Activated naive CD4-positive, alpha-beta T cell treated with anti-CD3 and anti-CD28 coated beads, Interleukin-2, amount 50 U/mL, for 72 hours (primary cell): Measurements from ENCODE around the gene VMO1. TPM values are rescaled to one million over a fixed set of nuclear protein-coding genes. Genes with fewer than 3 reads are reported as not detected.

Experiments
- ATAC-seq, 2 donors: fragments of 150-1000 bp; cut with Tn5 transposase; 2 replicates each; pipeline ENCODE4 v1.10.0; 2021; ENCODE audit warnings: mild to moderate bottlenecking in 2 of 2, moderate library complexity in 2 of 2
- DNase-seq, 2 donors: peaks; one replicate each; pipeline ENCODE4 v3.0.0; 2021 to 2022; ENCODE audit warnings: low spot score in 2 of 2
- H3K27ac Mint-ChIP-seq, 2 donors: one replicate each; pipeline ENCODE4 v1.8.0; 2022; ENCODE audit warnings: mild to moderate bottlenecking in 2 of 2, mixed read lengths in 2 of 2
- H3K36me3 Mint-ChIP-seq, 2 donors: one replicate each; pipeline ENCODE4 v1.8.0; 2022; ENCODE audit warnings: mixed read lengths in 2 of 2
- H3K9me3 Mint-ChIP-seq, 2 donors: one replicate each; pipeline ENCODE4 v1.8.0; 2022; ENCODE audit warnings: mixed read lengths in 2 of 2
- total RNA-seq, 2 donors: library from RNA; stranded (reverse); gene quantifications; one replicate each; pipeline ENCODE4 v1.2.3, GENCODE V29; 2022

Gene VMO1
- total RNA-seq, 2 donors from 2014 or later, result 0.50 TPM; not detected in 1

DNA sequence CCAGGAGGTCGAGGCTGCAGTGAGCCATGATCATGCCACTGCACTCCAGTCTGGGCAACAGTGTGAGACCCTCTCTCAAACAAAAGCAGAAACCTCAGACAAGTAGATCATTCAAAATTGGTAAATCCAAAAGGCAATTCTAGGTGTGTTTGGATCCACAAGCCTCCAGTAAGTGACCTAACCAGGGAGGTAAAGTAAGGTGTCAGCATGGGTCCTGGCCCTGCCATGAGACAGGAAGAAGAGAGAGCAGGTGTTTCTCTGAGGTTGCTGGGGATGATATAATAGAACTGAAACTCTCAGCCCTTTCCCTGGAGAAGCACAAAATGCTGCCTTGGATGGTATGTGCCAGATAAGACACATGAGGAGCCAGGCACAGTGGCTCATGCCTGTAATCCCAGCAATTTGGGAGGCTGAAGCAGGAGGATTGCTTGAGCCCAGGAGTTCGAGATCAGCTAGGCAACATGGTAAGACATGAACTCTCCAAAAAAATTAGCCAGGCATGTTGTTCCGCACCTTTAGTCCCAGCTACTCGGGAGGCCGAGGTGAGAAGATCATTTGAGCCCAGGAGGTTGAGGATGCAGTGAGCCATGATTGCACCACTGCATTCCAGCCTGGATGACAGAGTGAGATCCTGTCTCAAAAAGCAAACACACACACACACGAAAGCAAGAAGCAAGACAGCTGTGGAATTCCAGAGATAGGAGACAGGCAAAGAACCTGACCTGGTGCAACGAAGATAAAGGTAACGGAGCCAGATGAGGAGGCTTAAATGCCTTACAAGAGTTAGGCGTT lies 8.0 kb downstream of the VMO1 start:
- no peak for ATAC-seq
- Mint-ChIP-seq H3K9me3 (no peaks in the 10 kb centered on the region), H3K36me3 (no peaks in the 10 kb centered on the region), H3K27ac (no peak overlapping the region)
- no peak for DNase-seq

DNA sequence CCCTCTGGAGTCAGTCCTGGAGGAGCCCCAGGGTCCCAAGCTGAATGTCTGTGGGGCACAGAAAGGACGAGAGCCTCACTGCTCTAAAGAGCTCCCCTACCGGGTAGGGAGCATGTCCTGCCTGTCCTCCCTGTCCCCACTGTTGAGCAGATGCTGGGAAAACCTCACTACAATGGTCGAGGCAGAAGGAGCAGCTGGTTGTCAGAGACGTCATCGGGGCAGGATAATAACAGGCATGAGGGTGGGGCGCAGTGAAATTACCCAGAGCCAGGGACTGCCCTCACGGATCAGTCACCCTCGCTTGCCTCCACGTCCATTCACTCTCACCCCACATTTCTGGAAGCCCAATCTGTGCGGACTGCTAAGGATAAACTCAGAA lies 13.9 kb downstream of the VMO1 start:
- H3K36me3 Mint-ChIP-seq, result no peaks in the 10 kb centered on the region
- no peak for ATAC-seq
- no peaks in the 10 kb centered on the region for H3K9me3 Mint-ChIP-seq
- DNase-seq, result no peak
- no peak overlapping the region for H3K27ac Mint-ChIP-seq

DNA sequence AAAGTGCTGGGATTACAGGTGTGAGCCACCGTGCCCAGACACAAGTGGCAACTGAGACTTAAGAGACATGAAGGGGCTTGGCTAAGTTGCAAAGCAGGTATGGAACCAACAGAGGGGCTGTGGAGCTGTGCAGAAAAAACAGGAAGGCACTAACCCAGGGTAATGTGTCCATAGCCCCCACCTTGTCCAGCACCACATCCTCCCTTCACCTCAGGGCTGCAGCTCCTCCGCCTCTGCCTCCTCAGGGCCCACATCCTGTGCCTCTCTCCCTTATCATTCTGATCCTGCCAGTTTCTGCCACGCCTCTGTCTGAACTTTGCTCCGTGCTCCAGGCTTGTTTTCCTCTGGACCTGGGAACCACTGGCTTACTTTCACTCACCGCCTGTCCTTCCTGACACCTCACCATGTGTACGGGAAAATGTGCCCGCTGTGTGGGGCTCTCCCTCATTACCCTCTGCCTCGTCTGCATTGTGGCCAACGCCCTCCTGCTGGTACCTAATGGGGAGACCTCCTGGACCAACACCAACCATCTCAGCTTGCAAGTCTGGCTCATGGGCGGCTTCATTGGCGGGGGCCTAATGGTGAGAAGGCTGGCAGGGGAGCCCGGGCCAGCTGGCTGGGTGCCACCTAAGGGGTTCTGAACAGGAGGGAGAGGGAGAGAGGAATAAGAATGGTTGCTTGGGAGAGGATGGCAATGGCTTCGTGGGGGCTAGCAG lies 14.5 kb downstream of the VMO1 start, which contains the start of gene TM4SF5:
TSS of gene TM4SF5 (plus strand) at position 368 of the 716 bp plus-strand sequence. CDS start at position 405, 37 bp downstream.
- Mint-ChIP-seq H3K36me3 (no peaks in the 10 kb centered on the region), H3K9me3 (no peaks in the 10 kb centered on the region), H3K27ac (no peak within 1 kb of the TSS)
- ATAC-seq (peak in 1 of 2 donors; percentile 20), DNase-seq (no peak)

DNA sequence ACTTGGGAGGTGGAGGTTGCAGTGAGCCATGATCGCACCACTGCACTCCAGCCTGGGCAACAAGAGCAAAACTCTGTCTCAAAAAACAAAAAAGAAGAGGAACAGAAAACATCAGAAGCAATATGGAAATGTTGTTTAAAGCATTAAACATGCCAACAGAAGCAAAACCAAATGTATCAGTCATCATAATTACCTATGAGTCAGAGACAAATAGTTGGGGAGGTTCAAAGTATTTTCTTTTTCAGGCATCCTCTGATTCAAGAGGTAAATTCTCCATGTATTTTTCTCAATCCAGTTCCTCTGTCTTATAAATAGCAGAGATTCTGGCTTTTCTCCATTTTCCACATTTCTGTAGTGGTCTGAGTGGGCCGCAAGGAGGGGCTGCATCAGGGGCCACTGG lies 16.5 kb downstream of the VMO1 start:
- ATAC-seq (peak in 1 of 2 donors; percentile 52), DNase-seq (no peak)
- Mint-ChIP-seq H3K9me3 (no peaks in the 10 kb centered on the region), H3K27ac (no peak overlapping the region), H3K36me3 (no peaks in the 10 kb centered on the region)

DNA sequence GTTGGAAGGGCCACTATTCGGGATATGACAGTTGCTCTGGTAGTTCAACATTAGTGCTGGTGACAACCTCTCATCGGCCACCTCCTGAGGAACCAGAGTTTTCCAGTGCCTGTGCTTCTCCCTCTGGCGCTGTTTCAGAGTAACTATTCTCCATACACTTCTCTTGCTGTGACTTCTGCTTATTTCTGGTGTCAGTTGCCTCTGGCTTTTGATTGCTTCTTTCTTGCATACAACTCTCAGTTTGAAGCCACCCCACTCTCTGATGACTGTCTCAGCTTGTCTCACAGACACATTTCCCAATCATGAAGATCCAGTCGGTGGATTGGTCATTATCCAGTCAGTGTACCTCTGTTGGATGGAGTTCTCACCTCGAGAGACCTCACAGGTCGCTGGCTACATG lies 17.9 kb downstream of the VMO1 start:
- Mint-ChIP-seq H3K9me3 (no peaks in the 10 kb centered on the region), H3K36me3 (no peaks in the 10 kb centered on the region), H3K27ac (no peak overlapping the region)
- ATAC-seq (no peak), DNase-seq (no peak)

DNA sequence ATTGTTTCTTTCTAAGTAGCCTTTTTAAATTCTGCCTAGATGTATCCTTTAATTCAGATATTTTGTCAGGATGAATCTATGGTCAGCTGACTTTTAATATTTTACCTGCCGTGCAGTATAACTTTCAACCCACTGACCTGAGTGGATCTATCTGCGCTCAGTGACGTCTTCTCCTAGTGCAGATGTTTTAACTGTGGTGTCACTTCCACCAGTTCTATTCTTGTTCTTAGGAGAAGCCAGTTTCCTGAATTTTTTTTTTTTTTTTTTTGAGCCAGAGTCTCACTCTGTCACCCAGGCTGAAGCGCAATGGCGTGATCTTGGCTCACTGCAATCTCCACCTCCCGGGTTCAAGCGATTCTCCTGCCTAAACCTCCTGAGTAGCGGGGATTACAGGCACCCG lies 19.4 kb downstream of the VMO1 start:
- no peak overlapping the region for H3K27ac Mint-ChIP-seq
- H3K9me3 Mint-ChIP-seq, result no peaks in the 10 kb centered on the region
- DNase-seq (no peak), ATAC-seq (no peak)
- no peaks in the 10 kb centered on the region for H3K36me3 Mint-ChIP-seq

DNA sequence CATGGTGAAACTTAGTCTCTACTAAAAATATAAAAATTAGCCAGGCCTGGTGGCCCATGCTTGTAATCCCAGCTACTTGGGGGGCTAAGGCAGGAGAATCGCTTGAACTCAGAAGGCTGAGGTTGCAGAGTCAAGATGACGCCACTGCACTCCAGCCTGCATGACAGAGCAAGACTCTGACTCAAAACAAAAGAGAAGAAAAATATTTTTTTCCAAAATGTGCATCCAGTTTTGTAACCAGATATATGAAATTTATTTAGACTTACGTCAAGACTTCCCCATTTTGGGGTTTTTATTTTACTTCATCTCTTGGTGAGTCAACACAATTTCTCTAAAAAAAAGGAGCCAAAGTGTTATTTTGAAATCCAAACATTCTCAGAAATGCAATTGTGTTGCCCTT lies 20.0 kb downstream of the VMO1 start:
- H3K9me3 Mint-ChIP-seq, result no peaks in the 10 kb centered on the region
- DNase-seq, result no peak
- H3K27ac Mint-ChIP-seq, result no peak overlapping the region
- H3K36me3 Mint-ChIP-seq, result no peaks in the 10 kb centered on the region
- ATAC-seq, result no peak

DNA sequence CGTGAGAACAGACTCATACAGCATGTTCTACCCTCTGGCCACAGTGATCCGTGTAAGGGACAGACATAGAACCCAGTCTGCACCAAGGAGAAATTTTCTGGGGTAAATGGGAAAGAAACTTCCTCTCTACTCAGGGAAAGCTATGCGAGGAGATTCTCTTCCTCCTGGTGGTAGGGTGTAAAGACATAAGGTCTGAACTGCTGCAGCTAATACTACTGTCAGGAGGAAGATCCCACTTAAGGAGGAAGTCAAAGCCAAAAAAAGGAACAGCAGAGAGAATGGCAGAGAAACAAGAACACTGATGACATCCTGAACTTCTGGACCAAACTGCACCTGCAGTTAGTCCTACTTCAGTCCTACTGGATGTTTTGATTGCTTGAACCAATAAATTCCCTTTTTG lies 21.6 kb downstream of the VMO1 start:
- no peak overlapping the region for H3K27ac Mint-ChIP-seq
- no peaks in the 10 kb centered on the region for H3K36me3 Mint-ChIP-seq
- no peak for ATAC-seq
- no peak for DNase-seq
- H3K9me3 Mint-ChIP-seq, result no peaks in the 10 kb centered on the region

DNA sequence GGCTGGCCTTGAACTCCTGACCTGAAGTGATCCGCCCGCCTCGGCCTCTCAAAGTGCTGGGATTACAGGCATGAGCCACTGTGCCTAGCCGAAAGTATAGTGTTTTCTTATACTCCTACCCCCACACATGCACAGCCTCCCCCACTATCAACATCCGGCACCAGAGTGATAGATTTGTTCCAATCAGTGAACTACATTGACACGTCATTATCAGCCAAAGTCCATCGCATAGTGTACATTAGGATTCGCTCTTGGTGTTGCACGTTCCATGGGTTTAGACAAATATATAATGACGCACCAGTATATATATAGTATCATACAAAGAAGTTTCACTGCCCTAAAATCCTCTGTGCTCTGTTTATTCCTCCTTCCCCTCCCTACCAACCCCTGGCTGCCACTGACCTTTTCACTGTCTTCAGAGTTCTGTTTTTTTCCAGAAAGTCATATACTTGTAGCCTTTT lies 26.4 kb downstream of the VMO1 start:
- Mint-ChIP-seq H3K36me3 (no peaks in the 10 kb centered on the region), H3K9me3 (no peaks in the 10 kb centered on the region), H3K27ac (no peak overlapping the region)
- no peak for ATAC-seq
- DNase-seq, result no peak

DNA sequence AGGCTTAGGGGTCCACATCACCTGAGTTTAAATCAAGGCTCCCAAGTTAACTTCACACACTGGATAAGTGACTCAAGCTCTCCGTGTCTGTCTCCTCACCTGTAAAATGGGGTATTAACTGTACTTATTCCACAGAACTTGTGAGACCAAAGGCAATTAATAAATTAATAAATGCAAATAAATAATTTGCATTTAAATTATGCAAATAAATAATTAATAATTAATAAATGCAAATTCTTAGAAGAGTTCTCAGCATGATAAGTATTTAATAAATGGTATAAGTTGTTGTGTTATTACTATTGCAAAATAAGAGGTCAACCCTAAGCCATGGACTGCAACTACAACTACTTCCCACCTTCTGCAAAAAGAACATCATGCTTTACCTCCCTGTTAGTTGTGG lies 32.8 kb downstream of the VMO1 start:
- ATAC-seq (no peak), DNase-seq (no peak)
- H3K9me3 Mint-ChIP-seq, result no peaks in the 10 kb centered on the region
- H3K27ac Mint-ChIP-seq, result no peak overlapping the region
- no peaks in the 10 kb centered on the region for H3K36me3 Mint-ChIP-seq

DNA sequence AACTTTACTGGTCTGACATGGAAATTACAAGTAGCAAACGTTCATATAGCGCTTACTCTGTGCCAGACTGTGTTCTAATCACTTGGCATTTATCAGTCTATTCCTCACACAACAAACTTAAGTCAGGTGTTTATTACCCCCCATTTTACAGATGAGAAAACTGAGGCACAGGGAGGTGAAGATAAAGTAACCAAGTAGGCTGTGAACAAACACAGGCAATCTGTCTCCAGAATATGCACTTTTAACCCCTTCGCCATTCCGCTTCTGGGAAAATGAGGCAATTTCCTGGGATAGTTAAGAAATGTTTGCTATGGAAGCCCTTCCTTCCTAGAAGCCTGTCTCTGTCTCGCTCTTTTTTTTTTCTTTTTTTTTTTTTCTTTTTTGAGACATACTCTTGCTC lies 34.2 kb downstream of the VMO1 start:
- Mint-ChIP-seq H3K9me3 (no peaks in the 10 kb centered on the region), H3K27ac (no peak overlapping the region), H3K36me3 (no peaks in the 10 kb centered on the region)
- no peak for DNase-seq
- ATAC-seq, result no peak

DNA sequence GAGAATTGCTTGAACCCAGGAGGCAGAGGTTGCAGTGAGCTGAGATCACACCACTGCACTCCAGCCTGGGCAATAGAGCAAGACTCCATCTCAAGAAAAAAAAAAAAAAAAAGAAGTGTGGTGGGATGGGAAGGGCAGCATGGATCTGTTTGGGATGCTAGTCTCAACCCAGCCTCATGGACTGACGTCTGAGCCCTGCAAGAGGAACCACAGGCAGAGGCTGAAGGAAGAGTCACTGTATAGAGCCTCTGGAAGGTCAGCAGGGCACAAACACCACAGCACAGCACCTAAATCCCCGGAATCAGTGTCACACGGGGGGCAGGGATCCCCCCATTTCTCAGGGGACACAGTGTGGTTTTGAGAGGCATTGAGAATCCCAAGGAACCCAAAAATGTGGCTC lies 35.6 kb downstream of the VMO1 start:
- Mint-ChIP-seq H3K9me3 (no peaks in the 10 kb centered on the region), H3K27ac (no peak overlapping the region), H3K36me3 (no peaks in the 10 kb centered on the region)
- no peak for ATAC-seq
- no peak for DNase-seq

DNA sequence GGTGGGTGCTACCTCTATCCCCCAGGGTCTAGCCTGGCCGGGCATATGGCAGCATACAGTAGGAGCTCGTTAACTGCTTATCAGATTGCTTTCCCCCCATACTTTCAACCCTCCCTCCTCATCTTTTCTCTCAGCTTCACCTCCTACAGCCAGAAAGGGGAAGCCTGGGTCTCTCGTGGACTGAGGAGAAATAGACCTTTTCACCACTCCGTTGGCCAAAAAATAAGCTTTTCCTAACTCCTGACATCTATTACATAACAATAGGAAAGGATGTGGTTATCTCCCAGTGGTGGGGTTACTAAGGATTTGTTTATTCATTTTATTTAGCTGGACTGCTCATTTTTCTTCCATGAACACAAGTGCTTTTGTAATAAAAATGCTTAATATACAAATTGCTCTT lies 37.5 kb downstream of the VMO1 start:
- DNase-seq (no peak), ATAC-seq (no peak)
- Mint-ChIP-seq H3K9me3 (no peaks in the 10 kb centered on the region), H3K27ac (peak overlapping the region in 1 of 2 donors; percentile 48), H3K36me3 (no peaks in the 10 kb centered on the region)

DNA sequence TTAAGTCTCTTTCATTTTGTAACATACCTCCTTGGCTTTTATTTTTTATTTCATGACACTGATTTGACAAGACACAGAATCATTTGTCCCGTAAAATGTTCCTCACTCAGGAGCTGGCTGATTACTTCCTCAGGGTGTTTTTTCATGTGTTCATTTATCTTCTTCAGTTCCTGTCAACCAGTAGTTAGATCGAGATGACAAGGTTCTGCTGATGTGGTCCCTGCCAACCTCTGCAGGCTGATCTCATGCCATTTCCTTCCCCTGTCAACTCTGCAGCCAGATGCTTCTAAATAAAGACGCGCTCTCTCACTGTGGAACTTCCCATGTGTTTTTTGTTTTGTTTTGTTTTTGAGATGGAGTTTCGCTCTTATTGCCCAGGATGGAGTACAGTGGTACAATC lies 38.3 kb downstream of the VMO1 start:
- Mint-ChIP-seq H3K9me3 (no peaks in the 10 kb centered on the region), H3K27ac (peak overlapping the region in 1 of 2 donors; percentile 48), H3K36me3 (no peaks in the 10 kb centered on the region)
- ATAC-seq, result peak; percentile 76 to 81
- DNase-seq, result no peak

DNA sequence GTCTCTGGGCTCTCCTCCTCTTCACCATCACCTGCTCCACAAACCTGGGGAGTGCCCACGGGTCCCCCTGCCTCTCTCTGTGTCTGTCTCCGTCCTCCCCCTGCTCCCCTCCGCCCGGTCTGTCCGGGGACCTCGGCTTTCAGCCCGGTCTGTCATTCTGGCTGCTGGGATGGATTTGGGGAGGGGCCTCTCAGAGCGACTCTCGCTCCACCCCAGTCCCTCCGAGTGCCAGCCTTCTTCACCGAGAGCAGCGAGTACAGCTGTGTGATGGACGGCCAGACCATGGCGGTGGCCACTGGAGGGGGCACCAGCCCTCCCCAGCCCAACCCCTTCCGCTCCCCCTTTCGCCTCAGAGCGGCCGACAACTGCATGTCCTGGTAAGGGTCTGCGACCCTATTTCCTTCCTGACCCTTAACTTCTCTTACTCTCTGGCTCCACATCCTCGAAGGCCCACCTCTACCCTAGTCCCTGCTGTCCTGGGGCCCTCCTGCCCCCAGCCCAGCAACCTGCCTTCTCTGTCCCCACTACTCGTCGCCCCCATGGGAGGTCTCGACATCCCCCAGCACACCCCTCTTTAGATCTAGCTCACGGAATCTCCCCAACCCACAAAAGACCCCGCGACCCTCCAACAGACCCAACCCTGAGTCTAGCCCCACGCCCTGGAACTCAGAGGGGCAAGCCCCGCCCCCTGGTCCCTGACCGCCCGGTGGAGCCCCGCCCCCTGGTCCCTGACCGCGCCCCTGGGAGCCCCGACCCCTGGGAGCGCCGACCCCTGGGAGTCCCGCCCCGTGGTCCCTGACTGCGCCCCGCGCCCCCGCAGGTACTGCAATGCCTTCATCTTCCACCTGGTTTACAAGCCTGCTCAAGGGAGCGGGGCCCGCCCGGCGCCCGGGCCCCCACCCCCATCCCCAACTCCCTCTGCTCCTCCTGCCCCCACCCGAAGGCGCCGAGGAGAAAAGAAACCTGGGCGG lies 40.9 kb downstream of the VMO1 start:
- Mint-ChIP-seq H3K27ac (peak overlapping the region in 1 of 2 donors; percentile 57), H3K9me3 (no peaks in the 10 kb centered on the region), H3K36me3 (no peaks in the 10 kb centered on the region)
- ATAC-seq, result peak in 1 of 2 donors; percentile 19
- DNase-seq, result no peak

DNA sequence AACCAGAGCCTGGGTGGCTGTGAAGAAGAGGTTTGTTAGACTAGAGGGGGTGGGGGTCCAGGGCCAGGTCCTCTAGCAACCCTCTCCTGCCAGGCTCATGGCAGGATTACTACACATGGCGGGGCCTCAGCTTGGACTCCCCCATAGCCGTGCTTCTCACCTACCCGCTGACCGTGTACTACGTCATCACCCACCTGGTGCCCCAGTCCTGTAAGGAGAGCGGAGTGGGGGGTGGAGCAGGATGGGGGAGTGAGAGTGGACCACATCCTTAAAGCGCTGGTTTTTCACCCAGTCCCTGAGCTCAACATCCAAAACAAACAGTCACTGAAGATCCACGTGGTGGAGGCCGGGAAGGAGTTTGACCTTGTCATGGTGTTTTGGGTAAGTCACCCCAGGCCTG lies 42.3 kb downstream of the VMO1 start:
- ATAC-seq, result no peak
- DNase-seq, result no peak
- H3K9me3 Mint-ChIP-seq, result no peaks in the 10 kb centered on the region

DNA sequence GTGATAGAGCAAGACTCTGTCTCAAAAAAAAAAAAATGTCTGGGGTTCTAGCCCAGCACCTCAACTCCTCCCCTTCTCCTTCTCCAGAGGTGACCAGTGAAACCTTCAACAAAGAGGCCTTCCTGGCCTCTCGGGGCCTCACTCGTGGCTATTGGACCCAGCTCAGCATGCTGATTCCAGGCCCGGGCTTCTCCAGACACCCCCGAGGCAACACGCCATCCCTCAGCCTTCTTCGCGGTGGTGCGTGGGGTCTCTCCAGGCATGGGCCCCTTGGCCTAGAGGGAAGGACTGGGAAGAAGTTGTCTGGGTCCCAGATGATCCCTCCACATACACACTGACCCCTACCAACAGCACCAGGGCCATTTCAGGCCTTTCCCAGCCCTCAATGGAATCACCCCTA lies 42.9 kb downstream of the VMO1 start:
- Mint-ChIP-seq H3K9me3 (no peaks in the 10 kb centered on the region), H3K36me3 (no peaks in the 10 kb centered on the region), H3K27ac (peak overlapping the region in 1 of 2 donors; percentile 48)

More for the DNA sequence above, 42.3 kb downstream of the VMO1 start:
- no peak overlapping the region for H3K27ac Mint-ChIP-seq
- no peaks in the 10 kb centered on the region for H3K36me3 Mint-ChIP-seq

More for the DNA sequence above, 42.9 kb downstream of the VMO1 start:
- no peak for DNase-seq
- ATAC-seq, result no peak
